SHP77 (cell line): ENCODE results near the gene SERPINA4.
"Not testable (repeated sequence)": the region's sequence is repeated elsewhere in the genome, so short reads cannot be mapped to it uniquely, and the experiment has no call there.

Experiments used
- DNase-seq, 2 experiments: peaks; one replicate each; lab custom pipeline; 2025; lab: John Stamatoyannopoulos, UW

SERPINA4 gene

DNA sequence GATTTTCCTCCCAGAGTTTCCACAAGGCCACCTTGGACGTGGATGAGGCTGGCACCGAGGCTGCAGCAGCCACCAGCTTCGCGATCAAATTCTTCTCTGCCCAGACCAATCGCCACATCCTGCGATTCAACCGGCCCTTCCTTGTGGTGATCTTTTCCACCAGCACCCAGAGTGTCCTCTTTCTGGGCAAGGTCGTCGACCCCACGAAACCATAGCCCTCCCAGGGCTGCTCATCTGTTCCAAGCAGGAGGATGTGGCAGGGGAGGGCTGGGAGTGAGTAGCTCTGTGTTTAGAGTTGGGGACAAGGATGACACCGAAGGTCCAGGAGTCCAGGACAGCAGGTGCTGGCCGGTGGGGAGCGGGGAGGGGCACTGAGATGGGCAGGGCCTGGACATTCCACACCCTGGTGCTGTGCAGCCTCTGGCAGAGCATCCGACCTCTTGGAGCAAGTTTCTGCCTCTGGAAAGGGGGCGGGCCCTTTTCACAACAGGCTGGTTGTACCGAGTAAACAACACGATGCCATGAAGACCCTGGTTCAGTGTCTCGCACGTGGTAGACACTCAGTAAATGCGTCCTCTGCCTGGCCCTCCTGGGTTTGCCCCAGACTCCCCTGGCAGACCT is 8.2 kb downstream of the SERPINA4 start:
- DNase-seq: no peak

GRCh38 chr14:94570002-94570400 is 8.8 kb downstream of the SERPINA4 start:
- DNase-seq: no peak

GRCh38 chr14:94570440-94570839 is 9.2 kb downstream of the SERPINA4 start:
- DNase-seq: no peak

GRCh38 chr14:94571395-94571794 is 10.2 kb downstream of the SERPINA4 start:
- DNase-seq: no peak

DNA sequence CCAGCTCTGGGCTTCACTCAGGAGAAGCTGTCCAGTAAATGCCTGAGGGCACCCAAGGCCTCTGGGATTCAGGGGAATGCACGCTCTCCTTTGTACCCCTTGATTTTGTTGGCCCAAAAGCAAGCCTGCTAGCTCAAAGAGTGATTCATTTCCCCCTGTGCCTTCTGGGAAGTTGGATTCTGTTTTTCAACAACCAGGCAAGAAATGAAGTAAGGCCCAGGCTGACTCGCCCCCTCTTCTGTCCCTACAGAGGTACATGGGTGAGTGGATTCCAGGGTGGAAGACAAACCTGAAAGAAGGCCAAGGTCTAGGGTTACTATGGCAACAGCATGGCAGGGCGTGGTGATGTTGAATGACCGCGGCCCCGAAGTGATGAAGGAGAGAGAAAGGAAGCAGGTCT is 10.7 kb downstream of the SERPINA4 start:
- no peak for DNase-seq

- no peak for DNase-seq
Measured at GRCh38 chr14:94572637-94573303, 11.5 kb downstream of the SERPINA4 start.

- no peak for DNase-seq
Measured at GRCh38 chr14:94573475-94574277, 12.4 kb downstream of the SERPINA4 start.

DNA sequence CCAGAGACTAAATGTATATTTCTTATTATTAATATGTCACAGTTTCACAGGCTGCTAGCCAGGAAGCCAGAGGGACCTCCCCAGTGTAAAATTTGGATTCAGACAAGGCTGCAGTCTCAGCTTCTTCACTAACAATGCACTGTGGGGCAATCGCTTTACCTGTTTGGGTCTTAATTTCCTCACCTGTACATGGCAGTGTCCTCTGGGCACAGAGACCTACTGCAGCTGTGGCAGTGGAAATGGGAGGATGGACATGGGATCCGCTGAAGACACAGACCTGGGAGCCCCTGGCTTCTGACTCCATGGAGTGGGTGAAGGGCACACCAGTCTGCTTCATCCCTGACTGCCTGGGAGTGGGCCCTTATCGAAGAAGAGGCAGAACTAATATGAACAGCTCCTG is 13.1 kb downstream of the SERPINA4 start:
- no peak for DNase-seq

GRCh38 chr14:94575730-94576585 is 14.7 kb downstream of the SERPINA4 start:
- DNase-seq: no peak

- not testable (repeated sequence) for DNase-seq
Measured at GRCh38 chr14:94577472-94577871, 16.2 kb downstream of the SERPINA4 start.

GRCh38 chr14:94578712-94579111 is 17.5 kb downstream of the SERPINA4 start:
- no peak for DNase-seq

DNA sequence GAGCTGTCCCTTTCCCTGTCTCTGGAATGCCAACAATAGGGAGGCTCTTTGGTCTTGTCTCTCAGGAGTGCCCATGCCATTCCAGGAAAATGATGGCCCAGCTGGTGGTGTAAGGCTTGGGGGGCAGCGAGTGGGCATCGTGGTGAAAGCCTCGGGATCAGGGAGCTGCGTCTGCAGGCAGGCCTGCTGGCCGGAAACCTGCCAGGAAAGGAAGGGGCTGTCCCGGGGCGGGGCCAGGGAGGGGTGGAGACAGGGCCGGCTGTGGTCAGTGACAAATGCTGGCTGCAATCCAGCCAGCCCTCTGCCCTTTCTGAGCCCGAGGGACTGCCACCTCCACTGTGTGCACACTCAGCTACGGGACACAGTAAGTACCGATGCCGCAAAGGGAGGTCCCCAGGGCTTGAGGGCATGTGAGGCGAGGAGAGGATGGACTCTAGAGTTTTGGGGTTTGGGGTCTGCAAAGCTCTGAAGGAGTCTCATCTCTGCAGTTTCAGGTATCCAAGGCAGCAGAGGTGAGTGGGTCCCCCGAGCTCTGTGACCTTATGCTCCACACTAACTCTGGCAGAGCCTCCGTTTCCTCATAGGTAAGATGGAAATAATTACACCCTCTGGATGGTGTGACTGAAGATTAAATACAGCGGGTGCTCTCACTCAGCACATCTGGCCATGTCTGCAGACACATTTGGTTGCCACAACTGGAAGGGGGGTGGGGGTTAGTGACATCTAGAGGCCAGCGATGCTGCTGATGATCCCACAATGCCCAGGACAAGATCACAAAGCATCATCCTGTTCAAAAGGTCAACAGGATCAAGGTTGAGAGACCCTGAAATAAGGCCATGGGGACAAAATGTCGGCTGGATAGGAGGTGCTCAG is 20.1 kb downstream of the SERPINA4 start, which contains the start of gene SERPINA5:
Gene SERPINA5 (plus strand): TSS at position 300 of the 873 bp plus-strand sequence. CDS start 5,937 bp downstream, outside the sequence.
- DNase-seq: peak in 1 of 2 experiments; percentile 39

- no peak for DNase-seq
Measured at GRCh38 chr14:94582199-94582750, 21.0 kb downstream of the SERPINA4 start.

DNA sequence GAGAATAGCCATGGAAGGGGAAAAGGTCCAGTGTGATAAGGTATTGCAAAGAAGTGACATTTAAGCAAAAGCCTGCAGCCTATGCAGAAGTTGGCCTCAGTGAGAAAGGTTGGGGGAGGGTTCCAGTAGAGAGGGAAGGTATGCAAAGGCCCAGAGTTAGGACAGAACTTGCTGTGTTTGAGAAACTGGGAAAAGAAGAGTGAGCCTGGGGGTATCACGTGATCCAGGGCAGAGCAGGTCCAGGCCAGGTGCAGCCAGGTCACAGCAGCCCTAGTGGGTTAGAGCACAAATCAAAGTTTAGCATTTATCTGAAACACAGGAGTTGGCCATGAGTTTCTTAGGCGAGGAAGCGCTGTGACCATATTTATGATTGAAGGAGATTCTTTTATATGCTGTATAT is 21.6 kb downstream of the SERPINA4 start:
- DNase-seq: no peak

GRCh38 chr14:94583557-94583956 is 22.3 kb downstream of the SERPINA4 start:
- no peak for DNase-seq

DNA sequence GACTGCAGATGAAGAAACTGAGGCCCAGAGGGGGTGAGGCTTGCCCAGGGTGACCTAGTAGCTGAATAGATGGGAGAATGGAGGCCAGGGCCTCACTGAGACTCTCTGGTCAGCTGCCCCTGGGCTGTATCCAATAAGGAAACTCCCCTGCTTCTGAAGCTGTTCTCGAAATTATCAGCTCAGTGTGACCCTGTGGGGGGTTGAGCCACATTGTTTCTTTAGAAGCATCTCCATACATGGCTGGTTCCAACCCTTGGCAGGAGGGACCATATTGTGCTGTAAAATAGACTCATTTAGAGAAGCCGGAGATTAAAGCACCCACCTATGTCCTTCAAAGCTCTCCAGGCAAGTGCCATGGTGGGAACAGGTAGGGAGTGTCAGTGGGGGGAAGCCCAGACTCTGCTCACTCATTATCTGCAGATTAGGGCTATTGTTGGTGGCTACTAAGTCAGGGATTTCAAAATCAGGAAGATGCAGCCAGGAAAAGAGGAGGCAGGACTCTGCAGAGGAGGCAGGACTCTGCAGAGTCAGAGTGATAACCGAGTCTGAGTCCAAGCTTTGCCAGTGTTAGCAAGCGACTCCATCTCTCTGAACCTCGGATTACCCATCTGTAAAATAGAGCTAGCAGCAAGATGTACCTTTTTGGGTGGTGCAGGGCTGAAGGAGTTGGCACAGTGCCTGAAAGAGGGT is 23.5 kb downstream of the SERPINA4 start:
- no peak for DNase-seq

- DNase-seq: no peak
Measured at GRCh38 chr14:94586635-94587034, 25.4 kb downstream of the SERPINA4 start.

- DNase-seq: no peak
Measured at GRCh38 chr14:94588311-94588710, 27.1 kb downstream of the SERPINA4 start.

DNA sequence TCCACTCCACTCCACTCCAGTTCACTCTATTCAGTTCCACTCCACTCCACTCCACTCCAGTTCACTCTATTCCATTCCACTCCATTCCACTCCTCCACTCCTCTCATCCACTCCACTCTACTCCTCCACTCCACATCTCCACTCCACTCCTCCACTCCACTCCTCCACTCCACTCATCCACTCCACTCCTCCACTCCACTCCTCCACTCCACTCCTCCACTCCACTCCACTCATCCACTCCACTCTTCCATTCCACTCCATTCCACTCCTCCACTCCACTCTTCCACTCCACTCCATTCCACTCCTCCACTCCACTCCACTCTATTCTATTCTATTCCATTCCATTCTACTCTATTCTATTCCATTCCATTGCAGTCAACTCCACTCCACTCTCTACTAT is 29.8 kb downstream of the SERPINA4 start:
- no peak for DNase-seq

GRCh38 chr14:94591871-94592270 is 30.6 kb downstream of the SERPINA4 start:
- no peak for DNase-seq
